GM23338 (cell line): ENCODE measurements around the gene KIRREL3.

Experiments
- CREB1 ChIP-seq: fragments of 250-450 bp; sonication (Bioruptor Pico); IDR thresholded peaks from 2 replicates; pipeline ENCODE4 v1.5.0; 2020; ENCODE audit warnings: low read depth, mild to moderate bottlenecking, moderate library complexity
- EZH2 ChIP-seq: fragments of 200-600 bp; sonication (generic); IDR thresholded peaks from one replicate; pipeline ENCODE4 v1.8.0; 2017; ENCODE audit warnings: antibody characterized with exemption, mild to moderate bottlenecking, low read depth; ENCODE audit not compliant: unreplicated experiment
- EZH2phosphoT487 ChIP-seq: fragments of 200-600 bp; sonication (generic); IDR thresholded peaks from one replicate; pipeline ENCODE4 v1.8.1; 2018; ENCODE audit warnings: antibody characterized with exemption; ENCODE audit not compliant: unreplicated experiment
- POLR2AphosphoS5 ChIP-seq: IDR thresholded peaks from 2 replicates; pipeline ENCODE4 v1.6.1; 2016; ENCODE audit warnings: antibody characterized with exemption, low read depth
- TF ChIP-seq, protein P1 (sequence below): fragments of 250-450 bp; sonication (Bioruptor Pico); IDR thresholded peaks from 2 replicates; pipeline ENCODE4 v1.5.0; 2020; ENCODE audit warnings: mild to moderate bottlenecking, moderate library complexity
- TF ChIP-seq, protein P2 (sequence below), 2 experiments: fragments of 200-600 bp in 1 of 2; sonication (generic) in 1 of 2; conservative IDR thresholded peaks; 2 replicates each; pipeline versions ENCODE4 v1.5.1 to v1.6.1; 2016 to 2017; ENCODE audit warnings: antibody characterized with exemption in 2 of 2, low read depth in 2 of 2, mild to moderate bottlenecking in 2 of 2, moderate library complexity in 1 of 2
- TF ChIP-seq, protein P3 (sequence below): IDR thresholded peaks from one replicate; pipeline ENCODE4 v1.6.1; 2018; ENCODE audit warnings: antibody characterized with exemption; ENCODE audit not compliant: unreplicated experiment

DNA sequence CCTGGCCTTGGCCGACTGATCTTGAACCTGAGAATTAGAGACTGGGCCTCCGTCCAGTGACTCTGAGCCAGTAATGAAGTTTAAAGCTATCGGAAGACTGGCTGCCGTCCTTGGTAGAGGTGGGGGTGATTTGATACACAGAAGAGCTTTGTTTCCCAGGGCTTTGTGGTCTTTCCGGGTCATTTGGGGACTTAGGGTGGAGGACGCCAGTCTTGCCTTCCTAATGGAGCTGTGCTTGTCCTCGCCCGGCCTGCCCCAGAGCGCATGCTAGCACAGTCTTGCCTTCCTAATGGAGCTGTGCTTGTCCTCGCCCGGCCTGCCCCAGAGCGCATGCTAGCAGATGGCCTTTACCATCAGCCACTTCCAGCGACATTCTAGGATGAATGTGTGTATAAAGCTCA, 579.3 kb downstream of the KIRREL3 start:
- TF ChIP-seq, protein P1, sequence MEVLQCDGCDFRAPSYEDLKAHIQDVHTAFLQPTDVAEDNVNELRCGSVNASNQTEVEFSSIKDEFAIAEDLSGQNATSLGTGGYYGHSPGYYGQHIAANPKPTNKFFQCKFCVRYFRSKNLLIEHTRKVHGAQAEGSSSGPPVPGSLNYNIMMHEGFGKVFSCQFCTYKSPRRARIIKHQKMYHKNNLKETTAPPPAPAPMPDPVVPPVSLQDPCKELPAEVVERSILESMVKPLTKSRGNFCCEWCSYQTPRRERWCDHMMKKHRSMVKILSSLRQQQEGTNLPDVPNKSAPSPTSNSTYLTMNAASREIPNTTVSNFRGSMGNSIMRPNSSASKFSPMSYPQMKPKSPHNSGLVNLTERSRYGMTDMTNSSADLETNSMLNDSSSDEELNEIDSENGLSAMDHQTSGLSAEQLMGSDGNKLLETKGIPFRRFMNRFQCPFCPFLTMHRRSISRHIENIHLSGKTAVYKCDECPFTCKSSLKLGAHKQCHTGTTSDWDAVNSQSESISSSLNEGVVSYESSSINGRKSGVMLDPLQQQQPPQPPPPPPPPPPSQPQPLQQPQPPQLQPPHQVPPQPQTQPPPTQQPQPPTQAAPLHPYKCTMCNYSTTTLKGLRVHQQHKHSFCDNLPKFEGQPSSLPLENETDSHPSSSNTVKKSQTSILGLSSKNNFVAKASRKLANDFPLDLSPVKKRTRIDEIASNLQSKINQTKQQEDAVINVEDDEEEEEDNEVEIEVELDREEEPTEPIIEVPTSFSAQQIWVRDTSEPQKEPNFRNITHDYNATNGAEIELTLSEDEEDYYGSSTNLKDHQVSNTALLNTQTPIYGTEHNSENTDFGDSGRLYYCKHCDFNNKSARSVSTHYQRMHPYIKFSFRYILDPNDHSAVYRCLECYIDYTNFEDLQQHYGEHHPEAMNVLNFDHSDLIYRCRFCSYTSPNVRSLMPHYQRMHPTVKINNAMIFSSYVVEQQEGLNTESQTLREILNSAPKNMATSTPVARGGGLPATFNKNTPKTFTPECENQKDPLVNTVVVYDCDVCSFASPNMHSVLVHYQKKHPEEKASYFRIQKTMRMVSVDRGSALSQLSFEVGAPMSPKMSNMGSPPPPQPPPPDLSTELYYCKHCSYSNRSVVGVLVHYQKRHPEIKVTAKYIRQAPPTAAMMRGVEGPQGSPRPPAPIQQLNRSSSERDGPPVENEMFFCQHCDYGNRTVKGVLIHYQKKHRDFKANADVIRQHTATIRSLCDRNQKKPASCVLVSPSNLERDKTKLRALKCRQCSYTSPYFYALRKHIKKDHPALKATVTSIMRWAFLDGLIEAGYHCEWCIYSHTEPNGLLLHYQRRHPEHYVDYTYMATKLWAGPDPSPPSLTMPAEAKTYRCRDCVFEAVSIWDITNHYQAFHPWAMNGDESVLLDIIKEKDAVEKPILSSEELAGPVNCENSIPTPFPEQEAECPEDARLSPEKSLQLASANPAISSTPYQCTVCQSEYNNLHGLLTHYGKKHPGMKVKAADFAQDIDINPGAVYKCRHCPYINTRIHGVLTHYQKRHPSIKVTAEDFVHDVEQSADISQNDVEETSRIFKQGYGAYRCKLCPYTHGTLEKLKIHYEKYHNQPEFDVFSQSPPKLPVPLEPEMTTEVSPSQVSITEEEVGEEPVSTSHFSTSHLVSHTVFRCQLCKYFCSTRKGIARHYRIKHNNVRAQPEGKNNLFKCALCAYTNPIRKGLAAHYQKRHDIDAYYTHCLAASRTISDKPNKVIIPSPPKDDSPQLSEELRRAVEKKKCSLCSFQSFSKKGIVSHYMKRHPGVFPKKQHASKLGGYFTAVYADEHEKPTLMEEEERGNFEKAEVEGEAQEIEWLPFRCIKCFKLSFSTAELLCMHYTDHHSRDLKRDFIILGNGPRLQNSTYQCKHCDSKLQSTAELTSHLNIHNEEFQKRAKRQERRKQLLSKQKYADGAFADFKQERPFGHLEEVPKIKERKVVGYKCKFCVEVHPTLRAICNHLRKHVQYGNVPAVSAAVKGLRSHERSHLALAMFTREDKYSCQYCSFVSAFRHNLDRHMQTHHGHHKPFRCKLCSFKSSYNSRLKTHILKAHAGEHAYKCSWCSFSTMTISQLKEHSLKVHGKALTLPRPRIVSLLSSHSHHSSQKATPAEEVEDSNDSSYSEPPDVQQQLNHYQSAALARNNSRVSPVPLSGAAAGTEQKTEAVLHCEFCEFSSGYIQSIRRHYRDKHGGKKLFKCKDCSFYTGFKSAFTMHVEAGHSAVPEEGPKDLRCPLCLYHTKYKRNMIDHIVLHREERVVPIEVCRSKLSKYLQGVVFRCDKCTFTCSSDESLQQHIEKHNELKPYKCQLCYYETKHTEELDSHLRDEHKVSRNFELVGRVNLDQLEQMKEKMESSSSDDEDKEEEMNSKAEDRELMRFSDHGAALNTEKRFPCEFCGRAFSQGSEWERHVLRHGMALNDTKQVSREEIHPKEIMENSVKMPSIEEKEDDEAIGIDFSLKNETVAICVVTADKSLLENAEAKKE, result no peak
- no peak for TF ChIP-seq POLR2AphosphoS5
- TF ChIP-seq, protein P2, sequence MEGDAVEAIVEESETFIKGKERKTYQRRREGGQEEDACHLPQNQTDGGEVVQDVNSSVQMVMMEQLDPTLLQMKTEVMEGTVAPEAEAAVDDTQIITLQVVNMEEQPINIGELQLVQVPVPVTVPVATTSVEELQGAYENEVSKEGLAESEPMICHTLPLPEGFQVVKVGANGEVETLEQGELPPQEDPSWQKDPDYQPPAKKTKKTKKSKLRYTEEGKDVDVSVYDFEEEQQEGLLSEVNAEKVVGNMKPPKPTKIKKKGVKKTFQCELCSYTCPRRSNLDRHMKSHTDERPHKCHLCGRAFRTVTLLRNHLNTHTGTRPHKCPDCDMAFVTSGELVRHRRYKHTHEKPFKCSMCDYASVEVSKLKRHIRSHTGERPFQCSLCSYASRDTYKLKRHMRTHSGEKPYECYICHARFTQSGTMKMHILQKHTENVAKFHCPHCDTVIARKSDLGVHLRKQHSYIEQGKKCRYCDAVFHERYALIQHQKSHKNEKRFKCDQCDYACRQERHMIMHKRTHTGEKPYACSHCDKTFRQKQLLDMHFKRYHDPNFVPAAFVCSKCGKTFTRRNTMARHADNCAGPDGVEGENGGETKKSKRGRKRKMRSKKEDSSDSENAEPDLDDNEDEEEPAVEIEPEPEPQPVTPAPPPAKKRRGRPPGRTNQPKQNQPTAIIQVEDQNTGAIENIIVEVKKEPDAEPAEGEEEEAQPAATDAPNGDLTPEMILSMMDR (conservative IDR thresholded peaks at IDR 0.05; ENCODE audit: low read depth in 2 of 2), result no peak
- TF ChIP-seq EZH2phosphoT487, result no peak
- TF ChIP-seq CREB1, result no peak
- TF ChIP-seq EZH2, result no peak
- TF ChIP-seq, protein P3, sequence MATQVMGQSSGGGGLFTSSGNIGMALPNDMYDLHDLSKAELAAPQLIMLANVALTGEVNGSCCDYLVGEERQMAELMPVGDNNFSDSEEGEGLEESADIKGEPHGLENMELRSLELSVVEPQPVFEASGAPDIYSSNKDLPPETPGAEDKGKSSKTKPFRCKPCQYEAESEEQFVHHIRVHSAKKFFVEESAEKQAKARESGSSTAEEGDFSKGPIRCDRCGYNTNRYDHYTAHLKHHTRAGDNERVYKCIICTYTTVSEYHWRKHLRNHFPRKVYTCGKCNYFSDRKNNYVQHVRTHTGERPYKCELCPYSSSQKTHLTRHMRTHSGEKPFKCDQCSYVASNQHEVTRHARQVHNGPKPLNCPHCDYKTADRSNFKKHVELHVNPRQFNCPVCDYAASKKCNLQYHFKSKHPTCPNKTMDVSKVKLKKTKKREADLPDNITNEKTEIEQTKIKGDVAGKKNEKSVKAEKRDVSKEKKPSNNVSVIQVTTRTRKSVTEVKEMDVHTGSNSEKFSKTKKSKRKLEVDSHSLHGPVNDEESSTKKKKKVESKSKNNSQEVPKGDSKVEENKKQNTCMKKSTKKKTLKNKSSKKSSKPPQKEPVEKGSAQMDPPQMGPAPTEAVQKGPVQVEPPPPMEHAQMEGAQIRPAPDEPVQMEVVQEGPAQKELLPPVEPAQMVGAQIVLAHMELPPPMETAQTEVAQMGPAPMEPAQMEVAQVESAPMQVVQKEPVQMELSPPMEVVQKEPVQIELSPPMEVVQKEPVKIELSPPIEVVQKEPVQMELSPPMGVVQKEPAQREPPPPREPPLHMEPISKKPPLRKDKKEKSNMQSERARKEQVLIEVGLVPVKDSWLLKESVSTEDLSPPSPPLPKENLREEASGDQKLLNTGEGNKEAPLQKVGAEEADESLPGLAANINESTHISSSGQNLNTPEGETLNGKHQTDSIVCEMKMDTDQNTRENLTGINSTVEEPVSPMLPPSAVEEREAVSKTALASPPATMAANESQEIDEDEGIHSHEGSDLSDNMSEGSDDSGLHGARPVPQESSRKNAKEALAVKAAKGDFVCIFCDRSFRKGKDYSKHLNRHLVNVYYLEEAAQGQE, result no peak
